Measurements from ENCODE around the gene RWDD3. TPM values are rescaled to one million over a fixed set of nuclear protein-coding genes. Genes with fewer than 3 reads are reported as not detected.

RWDD3 gene
- total RNA-seq, 1 experiment from 2014 or later, result 15.3 TPM

DNA sequence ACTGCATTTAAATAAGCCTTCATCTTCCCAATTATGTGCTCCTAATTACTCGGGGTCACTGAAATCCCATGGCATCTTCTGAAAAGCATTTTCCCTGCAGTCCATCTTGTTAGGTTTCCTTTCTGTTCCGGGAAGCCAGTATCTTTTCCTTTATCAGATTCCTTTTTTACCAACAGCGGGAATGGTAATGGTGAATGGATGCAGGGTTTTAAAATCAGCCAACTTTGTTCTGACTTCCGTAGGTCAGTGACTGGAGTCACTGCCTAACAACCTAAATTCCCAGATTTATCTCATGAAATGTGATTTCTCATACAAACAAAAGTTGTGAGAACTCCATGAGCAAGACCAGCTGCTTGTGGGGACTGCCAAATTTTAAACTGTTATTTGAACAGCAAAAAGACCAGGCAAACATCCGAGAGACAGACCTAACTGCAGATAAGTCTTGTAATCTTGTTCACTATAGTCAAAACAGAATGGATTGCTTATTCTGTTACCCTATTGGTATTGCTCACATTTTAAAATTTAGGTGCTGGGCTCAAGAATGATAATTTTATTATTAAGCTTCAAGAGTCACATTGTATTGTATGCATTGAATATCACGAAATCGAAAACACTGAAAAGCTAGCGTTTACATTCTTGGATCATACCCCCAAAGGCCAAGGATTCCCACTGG, 1.2 kb upstream of the RWDD3 start:
- Mint-ChIP-seq H3K9me3 (no peaks in the 10 kb centered on the region), H3K27me3 (ENCODE audit: low read depth) (peaks cover 2% of the 10 kb centered on the region), H3K4me1 (peaks cover 21 to 28% of the 10 kb centered on the region in 2 experiments), H3K36me3 (ENCODE audit: insufficient read depth in 1 of 3, low read depth in 3 of 3) (peaks cover 2 to 4% (median 3%) of the 10 kb centered on the region in 3 experiments; a peak in 4 of 7 replicates), H3K4me3 (peak overlapping the region; percentile 79 to 89), H3K27ac (peak overlapping the region in 1 of 3 experiments; percentile 73; a peak in 2 of 7 replicates)
- Histone ChIP-seq H2BK12ac (ENCODE audit: insufficient read length, low read depth, low read length) (no peak overlapping the region), H3K14ac (ENCODE audit: insufficient read depth, low read length) (no peak overlapping the region), H2BK15ac (ENCODE audit: low read depth, low read length) (no peak overlapping the region), H3K56ac (ENCODE audit: insufficient read length, low read depth, low read length) (no peak overlapping the region), H3K4ac (ENCODE audit: low read depth, low read length) (no peak overlapping the region), H3K9me3 (ENCODE audit: control insufficient read depth, low read depth, low read length) (no peaks in the 10 kb centered on the region), H3K27ac (ENCODE audit: insufficient read length, low read depth, low read length) (no peak overlapping the region), H3K4me2 (ENCODE audit: insufficient read depth, insufficient read length, low read length) (peak overlapping the region; percentile 80), H3T11ph (ENCODE audit: low read length) (no peak overlapping the region), H4K91ac (ENCODE audit: insufficient read length, low read depth, low read length) (no peak overlapping the region), H2AK5ac (ENCODE audit: insufficient read length, low read length) (no peak overlapping the region), H2BK20ac (ENCODE audit: low read depth, low read length, poor library complexity, severe bottlenecking) (no peak overlapping the region), H4K20me1 (ENCODE audit: control insufficient read depth, insufficient read depth, insufficient read length) (no peaks in the 10 kb centered on the region), H2AFZ (ENCODE audit: low read length) (peak overlapping the region; percentile 18), H2BK120ac (ENCODE audit: low read depth, low read length, poor library complexity, severe bottlenecking) (no peak overlapping the region), H4K5ac (ENCODE audit: insufficient read length, low read depth, low read length) (no peak overlapping the region), H3K23ac (ENCODE audit: insufficient read length, low read depth, low read length) (no peak overlapping the region), H3K27me3 (ENCODE audit: insufficient read depth, low read length) (no peaks in the 10 kb centered on the region), H3K4me1 (ENCODE audit: insufficient read depth, low read length) (no peaks in the 10 kb centered on the region; the same call in 1 of the 2 replicates), H2BK5ac (ENCODE audit: insufficient read length, low read length) (no peak overlapping the region), H4K8ac (replicated peaks; ENCODE audit: insufficient read length, low read depth, low read length) (no peak overlapping the region), H3K79me1 (ENCODE audit: insufficient read depth, low read depth, low read length, poor library complexity, severe bottlenecking) (no peaks in the 10 kb centered on the region), H3K23me2 (ENCODE audit: insufficient read length, low read depth, low read length, poor library complexity, severe bottlenecking) (peaks cover 9% of the 10 kb centered on the region), H3K79me2 (ENCODE audit: insufficient read depth, low read length) (no peaks in the 10 kb centered on the region; the same call in 1 of the 2 replicates), H3K18ac (ENCODE audit: insufficient read length, low read depth, low read length) (no peak overlapping the region), H3K9ac (ENCODE audit: extremely low read depth, insufficient read length, low read length) (no peak overlapping the region)
- TF ChIP-seq, protein P1, sequence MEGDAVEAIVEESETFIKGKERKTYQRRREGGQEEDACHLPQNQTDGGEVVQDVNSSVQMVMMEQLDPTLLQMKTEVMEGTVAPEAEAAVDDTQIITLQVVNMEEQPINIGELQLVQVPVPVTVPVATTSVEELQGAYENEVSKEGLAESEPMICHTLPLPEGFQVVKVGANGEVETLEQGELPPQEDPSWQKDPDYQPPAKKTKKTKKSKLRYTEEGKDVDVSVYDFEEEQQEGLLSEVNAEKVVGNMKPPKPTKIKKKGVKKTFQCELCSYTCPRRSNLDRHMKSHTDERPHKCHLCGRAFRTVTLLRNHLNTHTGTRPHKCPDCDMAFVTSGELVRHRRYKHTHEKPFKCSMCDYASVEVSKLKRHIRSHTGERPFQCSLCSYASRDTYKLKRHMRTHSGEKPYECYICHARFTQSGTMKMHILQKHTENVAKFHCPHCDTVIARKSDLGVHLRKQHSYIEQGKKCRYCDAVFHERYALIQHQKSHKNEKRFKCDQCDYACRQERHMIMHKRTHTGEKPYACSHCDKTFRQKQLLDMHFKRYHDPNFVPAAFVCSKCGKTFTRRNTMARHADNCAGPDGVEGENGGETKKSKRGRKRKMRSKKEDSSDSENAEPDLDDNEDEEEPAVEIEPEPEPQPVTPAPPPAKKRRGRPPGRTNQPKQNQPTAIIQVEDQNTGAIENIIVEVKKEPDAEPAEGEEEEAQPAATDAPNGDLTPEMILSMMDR (conservative IDR thresholded peaks at IDR 0.05), result no peak
- DNase-seq, result no peak
- no CpG with 5 or more reads among the region's 8 CpGs for WGBS (ENCODE audit: extremely low coverage, insufficient read length, low lambda C conversion rate)

Measured in H9 (cell line).